K562 (cell line): ENCODE results near the gene RGS6.

ENCODE experiments used
- ARID3A ChIP-seq: IDR thresholded peaks from 2 replicates; pipeline ENCODE4 v1.6.1; 2012; ENCODE audit warnings: low read depth, low read length, improper control_type of control experiment, borderline replicate concordance
- NCOA1 ChIP-seq: fragments of 450-650 bp; IDR thresholded peaks from 2 replicates; pipeline ENCODE4 v1.6.1; 2016; ENCODE audit warnings: low read depth
- ZC3H11A ChIP-seq: IDR thresholded peaks from 2 replicates; pipeline ENCODE4 v1.6.1; 2012; ENCODE audit warnings: low read depth, low read length, improper control_type of control experiment
- ZFX ChIP-seq: sonication (generic); formaldehyde crosslinking; IDR thresholded peaks from 2 replicates; pipeline ENCODE4 v1.8.0; 2022; ENCODE audit warnings: mild to moderate bottlenecking, missing genetic modification reagents, moderate library complexity
- TF ChIP-seq, protein P1 (sequence below), 3 experiments: IDR thresholded peaks in 2 of 3; conservative IDR thresholded peaks in 1 of 3; 2 replicates each; pipeline ENCODE4 v1.5.1; 2011 to 2012; ENCODE audit warnings: low read length in 3 of 3, mild to moderate bottlenecking in 3 of 3, control low read depth in 2 of 3, improper control_type of control experiment in 1 of 3, inconsistent platforms in 1 of 3, low read depth in 1 of 3, mixed read lengths in 1 of 3, moderate library complexity in 1 of 3; ENCODE audit not compliant: insufficient read depth in 2 of 3

- no peak for TF ChIP-seq NCOA1
- TF ChIP-seq ZFX (CRISPR knock-in tag) = no peak
- no peak for TF ChIP-seq ZC3H11A
- TF ChIP-seq ARID3A = no peak
- TF ChIP-seq, protein P1, sequence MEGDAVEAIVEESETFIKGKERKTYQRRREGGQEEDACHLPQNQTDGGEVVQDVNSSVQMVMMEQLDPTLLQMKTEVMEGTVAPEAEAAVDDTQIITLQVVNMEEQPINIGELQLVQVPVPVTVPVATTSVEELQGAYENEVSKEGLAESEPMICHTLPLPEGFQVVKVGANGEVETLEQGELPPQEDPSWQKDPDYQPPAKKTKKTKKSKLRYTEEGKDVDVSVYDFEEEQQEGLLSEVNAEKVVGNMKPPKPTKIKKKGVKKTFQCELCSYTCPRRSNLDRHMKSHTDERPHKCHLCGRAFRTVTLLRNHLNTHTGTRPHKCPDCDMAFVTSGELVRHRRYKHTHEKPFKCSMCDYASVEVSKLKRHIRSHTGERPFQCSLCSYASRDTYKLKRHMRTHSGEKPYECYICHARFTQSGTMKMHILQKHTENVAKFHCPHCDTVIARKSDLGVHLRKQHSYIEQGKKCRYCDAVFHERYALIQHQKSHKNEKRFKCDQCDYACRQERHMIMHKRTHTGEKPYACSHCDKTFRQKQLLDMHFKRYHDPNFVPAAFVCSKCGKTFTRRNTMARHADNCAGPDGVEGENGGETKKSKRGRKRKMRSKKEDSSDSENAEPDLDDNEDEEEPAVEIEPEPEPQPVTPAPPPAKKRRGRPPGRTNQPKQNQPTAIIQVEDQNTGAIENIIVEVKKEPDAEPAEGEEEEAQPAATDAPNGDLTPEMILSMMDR (IDR thresholded peaks at IDR 0.05 in 2 of 3, conservative IDR thresholded peaks at IDR 0.05 in 1 of 3; ENCODE audit: insufficient read depth in 2 of 3, low read depth in 1 of 3, low read length in 3 of 3) = no peak
These were observed 484.7 kb downstream of the RGS6 start for GRCh38 chr14:72416892-72417291.
